PC-3 (cell line): Measurements from ENCODE around the gene RHOV. TPM values are rescaled to one million over a fixed set of nuclear protein-coding genes. Genes with fewer than 3 reads are reported as not detected.
"Not testable (repeated sequence)": the region's sequence is repeated elsewhere in the genome, so short reads cannot be mapped to it uniquely, and the experiment has no call there.

Experiments used
- ATAC-seq: fragments of 200-7000 bp; cut with Tn5 transposase; 2 replicates; pipeline ENCODE4 v1.9.1; 2020; ENCODE audit warnings: mild to moderate bottlenecking, moderate library complexity
- BruUV-seq: library from RNA; stranded (reverse); fragments of 400-500 nt; replicated peaks from 2 replicates; lab custom pipeline; 2021; lab: Mats Ljungman, UMichigan
- CTCF ChIA-PET: fragments of 300-600 bp; sonication (Branson Sonifier 250); formaldehyde crosslinking; loops from one replicate; lab custom pipeline; 2022; ENCODE audit warnings: antibody characterized with exemption; lab: Charles Lee
- POLR2A ChIA-PET: fragments of 300-600 bp; sonication (Branson Sonifier 250); formaldehyde crosslinking; loops from one replicate; lab custom pipeline; 2022; ENCODE audit warnings: antibody characterized with exemption; ENCODE audit not compliant: unreplicated experiment; lab: Charles Lee
- DNase-seq: peaks from one replicate; pipeline ENCODE4 v3.0.0-alpha.2; 2015
- H2AFZ ChIP-seq: fragments of 300-600 bp; sonication (generic); 2 replicates; pipeline ENCODE4 v1.6.0; 2016; ENCODE audit warnings: antibody characterized with exemption, low read length
- H3F3A ChIP-seq: fragments of 300-600 bp; sonication (generic); one replicate; pipeline ENCODE4 v1.6.0; 2017; ENCODE audit warnings: antibody characterized with exemption, low read length, control low read depth, mild to moderate bottlenecking; ENCODE audit not compliant: unreplicated experiment
- H3K27ac ChIP-seq: fragments of 300-600 bp; sonication (generic); 2 replicates; pipeline ENCODE4 v1.5.1; 2016; ENCODE audit warnings: mild to moderate bottlenecking, low read length
- H3K27me3 ChIP-seq: fragments of 300-600 bp; sonication (generic); 2 replicates; pipeline ENCODE4 v1.6.1; 2016; ENCODE audit warnings: low read length, mixed read lengths
- H3K36me3 ChIP-seq: fragments of 300-600 bp; sonication (generic); 2 replicates; pipeline ENCODE4 v1.6.1; 2016; ENCODE audit warnings: low read depth, mixed run types, low read length, mixed read lengths
- H3K4me1 ChIP-seq: fragments of 300-600 bp; sonication (generic); 2 replicates; pipeline ENCODE4 v1.5.1; 2016; ENCODE audit warnings: low read length; ENCODE audit not compliant: insufficient read depth
- H3K4me2 ChIP-seq: fragments of 300-600 bp; sonication (generic); 2 replicates; pipeline ENCODE4 v1.6.0; 2016; ENCODE audit warnings: low read length
- H3K4me3 ChIP-seq: fragments of 300-600 bp; sonication (generic); 2 replicates; pipeline ENCODE4 v1.5.1; 2016; ENCODE audit warnings: mild to moderate bottlenecking, low read length, mixed read lengths
- H3K79me2 ChIP-seq: fragments of 300-600 bp; sonication (generic); 2 replicates; pipeline ENCODE4 v1.6.1; 2017; ENCODE audit warnings: low read length, mixed read lengths
- H3K9ac ChIP-seq: fragments of 300-600 bp; sonication (generic); 2 replicates; pipeline ENCODE4 v1.6.0; 2016; ENCODE audit warnings: mild to moderate bottlenecking, low read length
- H3K9me2 ChIP-seq: fragments of 300-600 bp; sonication (generic); replicated peaks from 2 replicates; pipeline ENCODE4 v1.6.1; 2016; ENCODE audit warnings: mixed run types, low read length, mixed read lengths
- H3K9me3 ChIP-seq: fragments of 300-600 bp; sonication (generic); 2 replicates; pipeline ENCODE4 v1.6.1; 2016; ENCODE audit warnings: low read length, mixed read lengths
- H4K20me1 ChIP-seq: fragments of 300-600 bp; sonication (generic); 2 replicates; pipeline ENCODE4 v1.6.1; 2016; ENCODE audit warnings: low read length, mixed read lengths
- EZH2 ChIP-seq: fragments of 300-600 bp; sonication (generic); IDR thresholded peaks from one replicate; pipeline ENCODE4 v1.6.1; 2017; ENCODE audit warnings: antibody characterized with exemption, mild to moderate bottlenecking, low read length; ENCODE audit not compliant: unreplicated experiment
- EZH2phosphoT487 ChIP-seq: fragments of 300-600 bp; sonication (generic); IDR thresholded peaks from 2 replicates; pipeline ENCODE4 v1.6.1; 2018; ENCODE audit warnings: mild to moderate bottlenecking, antibody characterized with exemption, low read length, borderline replicate concordance
- intact Hi-C: fragments of 100-400 bp; cut with micrococcal nuclease; formaldehyde crosslinking; loops from 2 replicates; pipeline ENCODE4 v1.9.0; 2023
- total RNA-seq: library from RNA; depleted of rRNA; stranded (reverse); fragments of >200 nt; gene quantifications from 2 replicates; pipeline ENCODE4 v1.2.3, GENCODE V29; 2014
- TF ChIP-seq, protein P1 (sequence below): fragments of 300-600 bp; sonication (generic); conservative IDR thresholded peaks from 2 replicates; pipeline ENCODE4 v1.5.1; 2017; ENCODE audit warnings: antibody characterized with exemption, low read depth, mild to moderate bottlenecking, low read length

RHOV gene
- total RNA-seq, 1 experiment from 2014 or later = 39.5 TPM

GRCh38 chr15:40863660-40864270 is 10.3 kb downstream of the RHOV start:
- BruUV-seq = no TSS peak
- Histone ChIP-seq H3K27ac (peak overlapping the region; percentile 95), H3K9me3 (no peaks in the 10 kb centered on the region), H4K20me1 (no peaks in the 10 kb centered on the region), H3K9me2 (no peaks in the 10 kb centered on the region), H3F3A (peaks cover 10% of the 10 kb centered on the region), H3K4me1 (peaks cover 44% of the 10 kb centered on the region), H3K9ac (peak overlapping the region; percentile 12; the same call in 1 of the 2 replicates), H3K4me2 (no peak overlapping the region), H3K4me3 (no peak overlapping the region), H2AFZ (no peak overlapping the region), H3K79me2 (no peaks in the 10 kb centered on the region), H3K27me3 (no peaks in the 10 kb centered on the region), H3K36me3 (no peaks in the 10 kb centered on the region)
- ChIA-PET CTCF (interaction anchor here (1.1 to 3.3 kb wide), 3 partner anchors 9 to 31 kb away, joined by 3 to 32 read pairs (median 6); partner anchors contain the start of genes RHOV and VPS18), POLR2A (interaction anchor here (0.6 kb wide), 2 partner anchors 24 to 151 kb away, joined by 3 to 6 read pairs; no protein-coding TSS in a partner anchor)
- TF ChIP-seq EZH2 (no peak), EZH2phosphoT487 (no peak)
- TF ChIP-seq, protein P1, sequence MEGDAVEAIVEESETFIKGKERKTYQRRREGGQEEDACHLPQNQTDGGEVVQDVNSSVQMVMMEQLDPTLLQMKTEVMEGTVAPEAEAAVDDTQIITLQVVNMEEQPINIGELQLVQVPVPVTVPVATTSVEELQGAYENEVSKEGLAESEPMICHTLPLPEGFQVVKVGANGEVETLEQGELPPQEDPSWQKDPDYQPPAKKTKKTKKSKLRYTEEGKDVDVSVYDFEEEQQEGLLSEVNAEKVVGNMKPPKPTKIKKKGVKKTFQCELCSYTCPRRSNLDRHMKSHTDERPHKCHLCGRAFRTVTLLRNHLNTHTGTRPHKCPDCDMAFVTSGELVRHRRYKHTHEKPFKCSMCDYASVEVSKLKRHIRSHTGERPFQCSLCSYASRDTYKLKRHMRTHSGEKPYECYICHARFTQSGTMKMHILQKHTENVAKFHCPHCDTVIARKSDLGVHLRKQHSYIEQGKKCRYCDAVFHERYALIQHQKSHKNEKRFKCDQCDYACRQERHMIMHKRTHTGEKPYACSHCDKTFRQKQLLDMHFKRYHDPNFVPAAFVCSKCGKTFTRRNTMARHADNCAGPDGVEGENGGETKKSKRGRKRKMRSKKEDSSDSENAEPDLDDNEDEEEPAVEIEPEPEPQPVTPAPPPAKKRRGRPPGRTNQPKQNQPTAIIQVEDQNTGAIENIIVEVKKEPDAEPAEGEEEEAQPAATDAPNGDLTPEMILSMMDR = no peak
- intact Hi-C loops = no loop called here
- no peak for ATAC-seq
- DNase-seq = no peak

DNA sequence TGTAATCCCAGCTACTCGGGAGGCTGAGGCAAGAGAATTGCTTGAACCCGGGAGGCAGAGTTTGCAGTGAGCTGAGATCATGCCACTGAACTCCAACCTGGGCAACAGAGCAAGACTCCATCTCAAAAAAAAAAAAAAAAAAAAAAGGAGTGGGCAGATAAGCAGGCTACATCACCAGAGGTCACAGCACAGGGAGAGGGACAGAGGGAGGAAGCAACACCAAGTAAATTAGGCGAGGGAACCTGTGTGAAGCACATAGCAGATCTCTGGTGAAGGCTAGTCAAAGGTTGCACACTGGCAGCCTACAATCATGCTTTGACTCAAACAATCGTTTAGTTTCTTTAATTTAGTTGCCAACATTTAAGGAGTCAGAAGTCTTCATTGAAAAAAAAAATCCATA is 12.9 kb downstream of the RHOV start:
- Histone ChIP-seq H3K36me3 (peaks cover 12% of the 10 kb centered on the region), H3K4me1 (peaks cover 53% of the 10 kb centered on the region), H3F3A (peaks cover 14% of the 10 kb centered on the region), H3K27ac (peak overlapping the region; percentile 88), H3K9ac (peak overlapping the region; percentile 57)
- BruUV-seq, H3K4me3 ChIP-seq, H3K9me2 ChIP-seq, DNase-seq, intact Hi-C loops, ATAC-seq, H4K20me1 ChIP-seq, H3K79me2 ChIP-seq, H3K4me2 ChIP-seq, H3K9me3 ChIP-seq, H3K27me3 ChIP-seq, H2AFZ ChIP-seq: not testable (repeated sequence)
- POLR2A ChIA-PET = interaction anchor here (0.5 kb wide), 1 partner anchor 67 kb away, joined by 4 read pairs; no protein-coding TSS in a partner anchor
- CTCF ChIA-PET = interaction anchor here (0.6 to 3.3 kb wide), 3 partner anchors 12 to 229 kb away, joined by 5 to 32 read pairs (median 6); partner anchors contain the start of gene RHOV

DNA sequence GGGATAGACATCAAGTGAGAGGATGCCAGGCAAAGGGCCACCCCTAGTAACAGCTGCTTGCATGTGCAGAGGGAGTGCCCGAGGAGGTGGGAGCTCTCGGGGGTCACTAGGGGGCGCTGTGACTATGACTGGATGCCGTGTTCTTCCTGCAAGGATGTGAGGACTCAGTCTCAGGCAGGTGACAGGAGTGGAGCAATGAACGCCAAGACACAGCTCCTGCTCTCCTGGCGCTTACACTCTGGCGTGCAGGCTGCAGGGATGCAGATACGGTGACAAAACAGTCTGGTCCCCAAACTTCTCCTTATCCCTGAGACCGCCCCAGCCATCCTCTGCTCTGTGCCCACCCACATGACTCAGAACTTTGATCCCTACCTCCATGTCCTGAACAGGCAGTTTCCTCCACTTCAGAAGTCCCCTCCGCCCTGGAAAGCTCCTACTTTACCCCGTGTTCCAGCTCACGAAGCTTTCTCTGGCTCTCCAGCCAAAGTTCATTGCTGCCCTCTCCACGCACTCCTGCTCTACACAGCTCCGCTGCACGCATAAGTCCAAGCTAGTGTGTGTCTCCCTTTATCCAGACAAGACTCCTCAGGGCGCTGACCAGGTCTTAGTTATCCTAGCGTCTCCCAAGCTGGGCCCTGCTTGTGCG is 14.7 kb downstream of the RHOV start:
- TSS peak; percentile 0 for BruUV-seq
- H3K9me3 ChIP-seq = no peaks in the 10 kb centered on the region
- peaks cover 25% of the 10 kb centered on the region for H3K36me3 ChIP-seq
- H4K20me1 ChIP-seq = no peaks in the 10 kb centered on the region
- H3K9me2 ChIP-seq = no peaks in the 10 kb centered on the region
- no peak overlapping the region for H3K4me2 ChIP-seq
- ATAC-seq (peak; percentile 63), DNase-seq (peak; percentile 87)
- H3K4me1 ChIP-seq = peaks cover 47% of the 10 kb centered on the region
- no peaks in the 10 kb centered on the region for H3K79me2 ChIP-seq
- H3F3A ChIP-seq = peaks cover 14% of the 10 kb centered on the region
- H2AFZ ChIP-seq = no peak overlapping the region
- ChIA-PET CTCF (interaction anchor here (0.5 to 3.8 kb wide), 17 partner anchors 9 to 307 kb away, joined by 3 to 80 read pairs (median 5); partner anchors contain the start of genes RHOV and VPS18), POLR2A (interaction anchor here (0.5 to 0.6 kb wide), 2 partner anchors 14 to 16 kb away, joined by 3 read pairs; no protein-coding TSS in a partner anchor)
- no peak overlapping the region for H3K4me3 ChIP-seq
- intact Hi-C loops = loop anchor here (5.0 kb wide), 1 partner anchor 158 kb away; no protein-coding TSS in a partner anchor
- TF ChIP-seq EZH2phosphoT487 (no peak), EZH2 (no peak)
- TF ChIP-seq, protein P1 = peak; percentile 94
- H3K27ac ChIP-seq = 0 out of 2 replicates have a peak overlapping the region, but pooled peaks have one; percentile 5
- H3K9ac ChIP-seq = no peak overlapping the region
- H3K27me3 ChIP-seq = no peaks in the 10 kb centered on the region
